Fibroblast of mammary gland (primary cell): ENCODE measurements around the gene CSNK1A1L.
"Not testable (repeated sequence)": the region's sequence is repeated elsewhere in the genome, so short reads cannot be mapped to it uniquely, and the experiment has no call there.

Source experiments
- DNase-seq: peaks from one replicate; pipeline ENCODE4 v3.0.0-alpha.2; 2010; ENCODE audit warnings: low read depth
- H3K4me3 ChIP-seq: 2 replicates; pipeline ENCODE4 v1.5.1; 2011; ENCODE audit warnings: low read depth, mild to moderate bottlenecking, low read length, moderate library complexity; ENCODE audit not compliant: control insufficient read depth
- TF ChIP-seq, protein P1 (sequence below): conservative IDR thresholded peaks from 2 replicates; pipeline ENCODE4 v1.5.1; 2011; ENCODE audit warnings: low read depth, low read length, inconsistent platforms; ENCODE audit not compliant: control insufficient read depth, insufficient read depth

CSNK1A1L gene

DNA sequence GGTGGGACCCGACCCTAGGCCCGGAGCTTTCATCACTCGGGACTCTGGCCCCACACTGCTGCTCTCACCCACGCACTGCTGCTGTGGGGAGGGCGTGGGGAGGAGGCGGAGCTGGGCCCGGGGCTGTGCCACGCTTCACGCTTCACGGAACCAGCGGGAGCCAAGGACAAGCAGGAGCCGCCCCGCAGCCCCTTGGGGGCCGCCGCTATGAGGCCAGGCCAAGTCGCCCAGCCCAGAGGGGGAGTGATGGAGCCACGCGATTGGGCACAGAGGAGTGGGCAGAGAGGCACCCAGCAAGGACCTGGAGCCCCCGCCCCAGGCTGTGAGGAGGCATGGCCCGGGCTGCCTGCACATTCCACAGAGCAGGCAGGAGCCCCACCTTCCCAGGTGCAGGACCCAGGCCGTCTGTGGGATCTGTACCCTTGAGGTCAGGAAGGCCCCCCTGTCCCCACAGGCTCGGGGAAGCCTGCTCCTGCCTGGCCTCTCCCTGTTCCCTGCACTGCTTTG, 35.8 kb downstream of the CSNK1A1L start:
- no peak overlapping the region for H3K4me3 ChIP-seq
- DNase-seq, result no peak
- TF ChIP-seq, protein P1, sequence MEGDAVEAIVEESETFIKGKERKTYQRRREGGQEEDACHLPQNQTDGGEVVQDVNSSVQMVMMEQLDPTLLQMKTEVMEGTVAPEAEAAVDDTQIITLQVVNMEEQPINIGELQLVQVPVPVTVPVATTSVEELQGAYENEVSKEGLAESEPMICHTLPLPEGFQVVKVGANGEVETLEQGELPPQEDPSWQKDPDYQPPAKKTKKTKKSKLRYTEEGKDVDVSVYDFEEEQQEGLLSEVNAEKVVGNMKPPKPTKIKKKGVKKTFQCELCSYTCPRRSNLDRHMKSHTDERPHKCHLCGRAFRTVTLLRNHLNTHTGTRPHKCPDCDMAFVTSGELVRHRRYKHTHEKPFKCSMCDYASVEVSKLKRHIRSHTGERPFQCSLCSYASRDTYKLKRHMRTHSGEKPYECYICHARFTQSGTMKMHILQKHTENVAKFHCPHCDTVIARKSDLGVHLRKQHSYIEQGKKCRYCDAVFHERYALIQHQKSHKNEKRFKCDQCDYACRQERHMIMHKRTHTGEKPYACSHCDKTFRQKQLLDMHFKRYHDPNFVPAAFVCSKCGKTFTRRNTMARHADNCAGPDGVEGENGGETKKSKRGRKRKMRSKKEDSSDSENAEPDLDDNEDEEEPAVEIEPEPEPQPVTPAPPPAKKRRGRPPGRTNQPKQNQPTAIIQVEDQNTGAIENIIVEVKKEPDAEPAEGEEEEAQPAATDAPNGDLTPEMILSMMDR, result no peak

DNA sequence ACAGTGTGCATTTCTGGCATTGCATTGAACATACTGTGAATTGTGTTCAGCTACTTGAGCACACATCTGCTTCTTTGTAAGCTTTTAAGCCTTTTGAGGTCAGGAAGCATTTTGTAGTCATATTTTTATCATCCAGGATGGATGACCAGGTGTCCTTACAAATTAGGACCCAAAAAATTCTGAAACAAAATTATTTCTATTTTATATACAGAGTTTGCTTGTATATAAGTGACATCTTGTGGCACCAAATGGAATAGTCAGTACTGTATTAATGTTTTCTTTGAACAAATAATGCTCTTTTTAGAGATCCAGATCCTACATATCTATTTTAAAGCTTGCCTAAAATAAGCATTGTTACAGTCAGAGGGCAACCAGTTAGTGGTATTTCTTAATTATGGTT, 36.5 kb downstream of the CSNK1A1L start:
- DNase-seq, result peak; percentile 43
- TF ChIP-seq, protein P1, result peak; percentile 34

DNA sequence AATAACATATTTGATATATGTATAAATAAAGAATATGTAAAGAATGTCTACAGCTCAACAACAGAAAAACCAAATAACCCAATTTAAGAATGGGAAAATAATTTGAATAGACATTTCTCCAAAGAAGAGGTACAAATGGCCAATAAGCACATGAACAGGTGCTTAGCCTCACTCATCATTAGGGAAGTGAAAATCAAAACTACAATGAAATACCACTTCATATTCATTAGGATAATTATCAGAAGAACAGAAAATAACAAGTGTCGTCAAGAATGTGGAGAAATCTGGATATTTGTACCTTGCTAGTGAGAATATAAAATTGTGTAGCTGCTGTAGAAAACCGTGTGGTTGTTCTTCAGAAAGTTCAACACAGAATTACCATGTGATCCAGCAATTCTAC, 37.6 kb downstream of the CSNK1A1L start:
- TF ChIP-seq, protein P1, result no peak
- H3K4me3 ChIP-seq, result no peak overlapping the region
- no peak for DNase-seq

More for the DNA sequence above, 36.5 kb downstream of the CSNK1A1L start:
- H3K4me3 ChIP-seq, result no peak overlapping the region

DNA sequence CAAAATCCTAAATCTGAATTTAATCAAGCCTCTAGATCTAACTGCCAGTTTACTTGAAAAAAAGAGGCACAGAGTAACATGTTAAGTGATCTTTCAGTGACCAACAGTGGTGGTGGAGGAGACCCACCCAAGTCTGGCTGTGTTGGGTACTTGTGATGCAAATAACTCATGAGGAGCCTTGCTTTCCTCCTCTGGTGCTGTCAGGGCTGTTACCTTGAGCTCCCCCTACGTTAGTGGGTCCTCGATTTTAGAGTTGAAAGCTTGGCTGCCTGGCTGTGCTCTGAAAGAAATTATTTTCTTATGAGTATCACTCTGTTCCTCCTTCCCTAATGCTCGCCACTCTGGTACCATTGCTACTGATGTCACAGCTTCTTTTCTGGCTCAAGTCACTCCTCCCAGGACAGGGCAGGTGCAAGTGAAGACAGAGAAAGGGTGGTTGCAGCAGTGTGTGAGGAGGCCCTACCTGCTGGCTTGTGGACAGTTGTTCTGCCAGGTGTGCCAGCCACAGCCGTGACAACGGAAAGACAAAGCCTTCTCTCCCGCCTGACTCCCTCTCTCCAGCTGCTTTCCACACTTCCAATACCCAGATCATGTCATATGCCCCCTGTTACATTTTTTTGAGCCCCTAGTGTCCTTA, 39.5 kb downstream of the CSNK1A1L start:
- H3K4me3 ChIP-seq, result no peak overlapping the region
- no peak for DNase-seq
- TF ChIP-seq, protein P1, result no peak

DNA sequence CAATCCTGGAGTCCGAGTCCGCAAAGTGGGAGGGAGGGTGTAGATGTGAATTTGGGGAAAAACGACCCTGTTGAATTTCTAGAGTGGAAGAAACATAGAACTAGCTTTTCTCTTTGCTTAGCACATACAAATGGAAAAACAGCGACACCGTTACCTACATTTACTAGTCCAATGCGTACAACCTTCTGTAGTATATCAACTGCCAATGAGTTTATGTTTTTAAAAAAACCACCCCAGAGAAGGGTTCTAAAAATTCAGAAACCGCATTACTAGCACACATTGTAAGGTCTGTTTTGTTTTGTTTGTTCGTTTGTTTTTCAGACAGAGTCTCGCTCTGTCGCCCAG, 45.6 kb downstream of the CSNK1A1L start:
- peak overlapping the region; percentile 78 for H3K4me3 ChIP-seq
- TF ChIP-seq, protein P1, result no peak
- no peak for DNase-seq

DNA sequence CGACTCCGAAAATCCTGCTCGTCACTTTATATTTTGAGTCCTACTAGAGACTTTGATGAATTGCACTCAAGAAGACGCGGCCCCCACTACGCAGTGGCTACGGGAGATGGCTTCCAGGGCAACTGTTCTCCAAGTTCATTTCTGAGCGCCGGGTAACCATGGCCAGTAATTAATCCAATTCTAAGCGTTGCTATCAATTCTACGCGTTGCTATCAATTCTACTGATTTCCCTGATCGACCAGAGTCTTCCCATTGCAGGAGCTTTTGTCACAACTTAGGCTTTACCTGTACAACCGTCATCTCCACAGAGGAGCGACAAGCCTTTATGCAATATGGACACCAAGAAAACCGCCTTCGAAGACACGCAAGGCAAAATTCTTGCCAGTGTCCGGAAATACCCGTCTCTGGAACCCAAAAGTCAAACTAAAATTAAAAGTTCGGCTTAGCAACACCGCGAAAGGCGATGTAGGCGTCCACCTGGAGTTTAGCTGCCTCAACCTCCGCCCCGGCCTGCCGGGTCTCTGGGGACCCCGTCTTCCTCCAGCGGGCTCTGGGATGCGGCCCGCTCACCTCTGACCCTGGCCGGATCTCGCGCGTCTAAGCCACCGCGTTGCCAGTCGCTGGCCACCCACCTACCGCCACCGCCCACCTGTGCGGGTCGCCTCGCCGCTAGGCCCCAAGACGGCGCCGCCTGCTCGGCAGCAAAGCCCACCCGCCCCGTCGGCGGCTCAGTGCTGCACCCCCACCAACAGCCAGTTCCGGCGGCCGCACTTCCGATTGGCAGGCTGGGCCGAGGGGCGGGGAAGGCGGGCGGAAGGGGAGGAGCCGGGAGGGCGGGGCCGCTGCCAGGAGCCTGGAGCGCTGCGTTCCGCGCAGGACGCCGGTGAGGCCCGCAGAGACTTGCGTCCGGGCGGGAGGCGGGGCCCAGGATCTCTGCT, 46.3 kb downstream of the CSNK1A1L start, which contains the start of gene SUPT20H:
Gene SUPT20H, minus strand, starts transcription at position 779 of the 938 bp plus-strand sequence. CDS start 8,198 bp downstream, outside the sequence.
- DNase-seq, result peak; percentile 83
- TF ChIP-seq, protein P1, result no peak
- peak within 1 kb of the TSS; percentile 78 for H3K4me3 ChIP-seq

DNA sequence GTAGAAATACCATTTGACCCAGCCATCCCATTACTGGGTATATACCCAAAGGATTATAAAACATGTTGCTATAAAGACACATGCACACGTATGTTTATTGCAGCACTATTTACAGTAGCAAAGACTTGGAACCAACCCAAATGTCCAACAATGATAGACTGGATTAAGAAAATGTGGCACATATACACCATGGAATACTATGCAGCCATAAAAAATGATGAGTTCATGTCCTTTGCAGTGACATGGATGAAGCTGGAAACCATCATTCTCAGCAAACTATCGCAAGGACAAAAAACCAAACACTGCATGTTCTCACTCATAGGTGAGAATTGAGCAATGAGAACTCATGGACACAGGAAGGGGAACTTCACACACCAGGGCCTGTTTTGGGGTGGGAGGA, 49.2 kb downstream of the CSNK1A1L start:
- H3K4me3 ChIP-seq, DNase-seq: not testable (repeated sequence)
